Skeletal muscle satellite cell (primary cell): Measurements from ENCODE around the gene SPRED2.
A peak's percentile ranks its signal among the peaks of the same experiment; 100 is the strongest.
"Not testable (repeated sequence)": the region's sequence is repeated elsewhere in the genome, so short reads cannot be mapped to it uniquely, and the experiment has no call there.

Experiments
- H3K27me3 ChIP-seq: 2 replicates; pipeline ENCODE4 v1.7.0; 2013; ENCODE audit warnings: low read length; ENCODE audit not compliant: control insufficient read depth, insufficient read depth
- H3K36me3 ChIP-seq: 2 replicates; pipeline ENCODE4 v1.7.0; 2013; ENCODE audit warnings: mild to moderate bottlenecking, control low read depth, low read length; ENCODE audit not compliant: insufficient read depth
- H3K4me1 ChIP-seq: 2 replicates; pipeline ENCODE4 v1.7.0; 2013; ENCODE audit warnings: low read length; ENCODE audit not compliant: control insufficient read depth, insufficient read depth
- H3K4me2 ChIP-seq: 2 replicates; pipeline ENCODE4 v1.7.0; 2013; ENCODE audit warnings: mild to moderate bottlenecking, low read length
- H3K4me3 ChIP-seq: 2 replicates; pipeline ENCODE4 v1.7.0; 2013; ENCODE audit warnings: low read length
- H3K9ac ChIP-seq: 2 replicates; pipeline ENCODE4 v1.7.0; 2013; ENCODE audit warnings: mild to moderate bottlenecking, low read depth, low read length, moderate library complexity
- H3K9me3 ChIP-seq: replicated peaks from 2 replicates; pipeline ENCODE4 v1.7.0; 2013; ENCODE audit warnings: mild to moderate bottlenecking, control low read depth, low read length

Gene SPRED2

DNA sequence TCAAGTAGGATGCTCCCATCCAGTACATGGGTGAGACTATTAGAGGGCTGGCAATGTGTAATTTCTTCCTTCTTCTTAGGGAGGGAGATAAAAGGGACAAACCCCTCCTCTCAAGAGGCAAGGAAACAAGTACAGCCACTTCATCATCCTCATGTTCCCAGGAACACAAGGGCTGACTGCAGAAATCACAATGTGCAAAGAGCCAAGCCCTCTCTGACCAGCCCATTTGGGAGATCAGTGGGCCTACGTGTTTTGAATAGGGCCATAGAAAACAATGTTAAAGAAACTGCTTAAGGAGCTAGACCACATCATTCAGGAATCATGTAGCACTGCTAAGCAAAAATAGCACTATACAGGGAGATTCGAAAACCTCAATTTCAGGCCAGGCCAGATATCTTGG is 107.3 kb downstream of the SPRED2 start:
- no peak overlapping the region for H3K4me2 ChIP-seq
- no peaks in the 10 kb centered on the region for H3K9me3 ChIP-seq
- H3K36me3 ChIP-seq = peaks cover 20% of the 10 kb centered on the region
- H3K9ac ChIP-seq = no peak overlapping the region
- H3K4me3 ChIP-seq = no peak overlapping the region
- no peaks in the 10 kb centered on the region for H3K27me3 ChIP-seq
- peaks cover 12% of the 10 kb centered on the region for H3K4me1 ChIP-seq

DNA sequence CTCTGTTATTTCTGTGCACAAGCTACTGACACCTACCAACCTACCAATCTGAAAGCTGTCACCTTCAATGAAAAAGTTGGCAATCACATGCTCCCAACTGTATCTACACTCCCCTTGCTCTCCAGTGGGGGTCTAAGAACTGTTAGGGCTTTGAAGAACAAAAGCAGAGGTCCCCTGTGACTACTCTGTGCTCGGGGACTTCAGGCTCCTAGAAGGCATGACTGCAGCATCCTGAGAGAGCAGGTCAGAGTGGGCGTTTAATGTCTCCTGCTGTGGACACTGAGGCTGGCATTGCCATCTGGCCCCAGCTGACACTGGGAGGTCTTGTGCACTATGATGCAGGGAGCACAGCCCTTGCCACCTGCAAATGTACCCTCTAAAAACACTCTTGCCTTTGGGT is 111.5 kb downstream of the SPRED2 start:
- Histone ChIP-seq H3K27me3 (no peaks in the 10 kb centered on the region), H3K9ac (peak overlapping the region; percentile 65), H3K9me3 (no peaks in the 10 kb centered on the region), H3K4me2 (peak overlapping the region; percentile 53), H3K36me3 (peaks cover 15% of the 10 kb centered on the region), H3K4me1 (peaks cover 20% of the 10 kb centered on the region), H3K4me3 (peak overlapping the region; percentile 39)

DNA sequence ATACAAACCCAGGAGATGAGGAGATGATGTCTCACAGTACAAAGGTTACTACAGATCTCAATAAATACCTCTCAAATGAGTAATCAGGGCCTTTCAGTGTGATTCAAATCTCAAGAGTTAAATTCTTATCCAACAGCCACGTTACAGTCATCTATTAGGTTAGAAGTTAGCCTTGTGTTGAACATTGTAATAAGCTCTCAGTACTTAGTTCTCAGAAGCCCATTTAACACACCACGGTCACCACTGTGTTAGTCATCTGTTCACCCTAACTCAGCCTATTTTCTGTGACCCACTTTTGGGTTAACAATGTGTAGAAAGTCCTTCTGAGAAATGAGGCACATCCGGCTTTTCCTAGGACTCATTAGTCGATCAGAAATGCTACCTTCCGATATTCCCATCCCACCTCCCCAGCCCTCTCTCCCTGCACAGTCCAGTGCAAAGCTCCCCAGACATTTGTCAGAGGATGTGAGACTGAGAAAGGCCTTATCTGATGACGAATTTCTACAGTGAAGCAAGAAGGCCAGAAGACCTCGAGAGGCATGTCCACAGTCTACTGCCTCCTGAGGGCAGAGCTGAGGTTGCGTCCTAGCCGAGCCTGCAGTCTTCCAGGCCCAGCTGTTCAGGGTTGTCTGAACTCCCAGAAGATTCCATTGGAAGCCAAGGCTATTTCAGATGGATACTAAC is 112.2 kb downstream of the SPRED2 start:
- no peaks in the 10 kb centered on the region for H3K9me3 ChIP-seq
- H3K4me2 ChIP-seq = peak overlapping the region; percentile 53
- H3K4me3 ChIP-seq = peak overlapping the region; percentile 39
- H3K27me3 ChIP-seq = no peaks in the 10 kb centered on the region
- peak overlapping the region; percentile 65 for H3K9ac ChIP-seq
- peaks cover 15% of the 10 kb centered on the region for H3K36me3 ChIP-seq
- H3K4me1 ChIP-seq = peaks cover 20% of the 10 kb centered on the region

DNA sequence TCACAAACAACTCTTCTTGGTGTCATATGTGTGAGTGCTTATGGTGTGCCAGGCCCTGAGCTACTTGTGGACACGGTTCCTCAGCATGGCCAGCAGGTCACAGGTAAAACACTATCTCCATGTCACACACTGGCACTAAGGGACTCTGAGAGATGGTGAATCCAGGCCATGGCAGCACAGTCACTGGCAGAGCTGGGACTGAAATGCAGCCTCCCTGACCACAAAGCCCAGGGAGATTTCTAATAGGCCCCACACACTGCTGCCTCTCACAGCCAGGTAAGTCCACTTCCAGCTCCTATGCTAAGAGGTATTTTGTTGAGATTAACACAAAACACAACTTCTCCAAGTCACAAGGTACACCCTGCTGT is 112.7 kb downstream of the SPRED2 start:
- Histone ChIP-seq H3K4me3 (no peak overlapping the region), H3K4me2 (peak overlapping the region; percentile 49), H3K9ac (peak overlapping the region; percentile 41), H3K36me3 (peaks cover 14% of the 10 kb centered on the region), H3K4me1 (peaks cover 20% of the 10 kb centered on the region), H3K27me3 (no peaks in the 10 kb centered on the region), H3K9me3 (no peaks in the 10 kb centered on the region)

DNA sequence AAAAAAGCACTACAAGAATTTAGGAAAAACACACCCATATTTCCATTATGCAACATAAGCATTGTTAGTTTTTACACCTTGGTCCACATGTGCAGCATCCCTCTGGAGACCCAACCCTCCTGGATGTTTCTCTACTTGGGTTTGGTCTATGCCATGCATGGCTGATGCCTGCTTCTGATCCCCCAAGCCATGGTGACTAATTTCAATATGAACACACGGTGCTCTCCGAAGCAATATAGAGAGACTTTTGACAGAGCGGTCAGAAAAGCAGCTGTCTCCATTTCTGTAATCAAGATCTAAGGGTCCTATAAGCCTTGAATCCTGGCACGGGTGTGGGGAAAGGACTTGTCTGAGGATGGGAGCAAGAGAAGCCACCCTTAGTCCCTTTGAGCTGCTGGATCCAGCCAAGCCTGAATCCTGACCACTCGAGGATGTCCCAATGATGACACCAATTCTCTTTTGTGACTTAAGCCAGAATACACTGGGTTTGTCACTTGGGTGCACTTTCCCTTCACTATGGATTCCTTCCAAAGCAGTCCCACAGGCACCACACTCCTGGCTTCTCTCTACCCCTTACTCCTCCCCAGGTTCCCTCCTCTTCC is 113.2 kb downstream of the SPRED2 start:
- peak overlapping the region; percentile 49 for H3K4me2 ChIP-seq
- peaks cover 20% of the 10 kb centered on the region for H3K4me1 ChIP-seq
- H3K9me3 ChIP-seq = no peaks in the 10 kb centered on the region
- H3K9ac ChIP-seq = peak overlapping the region; percentile 41
- no peak overlapping the region for H3K4me3 ChIP-seq
- H3K36me3 ChIP-seq = peaks cover 14% of the 10 kb centered on the region
- no peaks in the 10 kb centered on the region for H3K27me3 ChIP-seq

DNA sequence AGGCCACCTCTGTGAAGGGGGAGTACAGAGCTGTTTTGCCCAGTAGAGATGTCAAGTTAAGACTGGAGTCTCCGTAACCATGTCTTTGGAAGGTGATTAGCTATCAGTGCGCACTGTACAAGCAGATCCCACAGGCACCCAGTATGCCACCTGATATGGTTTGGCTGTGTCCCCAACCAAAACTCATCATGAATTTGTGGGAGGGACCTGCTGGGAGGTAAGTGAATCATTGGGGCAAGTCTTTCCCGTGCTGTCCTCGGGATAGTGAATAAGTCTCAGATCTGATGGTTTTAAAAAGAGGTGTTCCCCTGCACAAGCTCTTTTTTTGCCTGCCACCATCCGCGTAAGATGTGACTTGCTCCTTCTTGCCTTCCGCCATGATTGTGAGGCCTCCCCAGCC is 114.6 kb downstream of the SPRED2 start:
- no peak overlapping the region for H3K4me3 ChIP-seq
- H3K9me3 ChIP-seq = no peaks in the 10 kb centered on the region
- peaks cover 20% of the 10 kb centered on the region for H3K4me1 ChIP-seq
- no peak overlapping the region for H3K4me2 ChIP-seq
- H3K27me3 ChIP-seq = no peaks in the 10 kb centered on the region
- no peak overlapping the region for H3K9ac ChIP-seq
- H3K36me3 ChIP-seq = peaks cover 27% of the 10 kb centered on the region

DNA sequence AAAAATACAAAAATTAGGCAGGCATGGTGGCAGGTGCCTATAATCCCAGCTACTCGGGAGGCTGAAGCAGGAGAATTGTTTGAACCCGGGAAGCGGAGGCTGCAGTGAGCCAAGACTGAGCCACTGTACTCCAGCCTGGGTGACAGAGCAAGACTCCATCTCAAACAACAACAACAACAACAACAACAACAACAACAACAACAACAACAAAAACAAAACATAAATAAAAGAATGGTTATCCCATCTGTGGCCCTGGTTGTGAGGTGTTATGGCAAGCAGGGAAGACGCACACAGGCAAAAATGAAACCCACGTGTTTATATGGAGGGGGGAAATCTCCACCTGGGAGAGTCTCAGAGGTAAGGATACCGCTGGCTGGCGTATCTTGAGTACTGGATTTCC is 115.0 kb downstream of the SPRED2 start:
- Histone ChIP-seq H3K36me3 (peaks cover 32% of the 10 kb centered on the region), H3K4me1 (peaks cover 20% of the 10 kb centered on the region)
- not testable (repeated sequence) for H3K4me3 ChIP-seq, H3K9ac ChIP-seq, H3K4me2 ChIP-seq, H3K27me3 ChIP-seq, H3K9me3 ChIP-seq

DNA sequence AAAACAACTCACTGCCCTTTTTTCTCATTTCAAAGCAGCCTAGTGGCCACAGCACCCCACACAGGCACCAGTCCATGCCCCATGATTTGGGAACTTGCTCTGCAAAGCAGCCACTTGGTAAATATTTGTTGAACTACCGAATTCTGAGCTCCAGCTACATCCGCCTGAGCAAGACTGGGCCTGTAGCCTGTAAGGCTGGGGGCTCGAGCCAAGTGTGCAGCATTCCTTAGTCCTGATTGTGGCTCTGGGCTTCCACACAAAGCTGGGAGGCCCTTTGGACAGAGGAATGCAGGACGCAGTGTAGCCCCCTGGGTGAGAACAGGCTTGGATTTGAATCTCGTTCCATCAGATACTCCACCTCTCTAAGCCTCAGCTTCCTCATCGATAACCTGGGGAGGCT is 116.3 kb downstream of the SPRED2 start:
- H3K9ac ChIP-seq = no peak overlapping the region
- peaks cover 19% of the 10 kb centered on the region for H3K4me1 ChIP-seq
- no peak overlapping the region for H3K4me2 ChIP-seq
- H3K4me3 ChIP-seq = no peak overlapping the region
- no peaks in the 10 kb centered on the region for H3K27me3 ChIP-seq
- no peaks in the 10 kb centered on the region for H3K9me3 ChIP-seq
- H3K36me3 ChIP-seq = peaks cover 44% of the 10 kb centered on the region

DNA sequence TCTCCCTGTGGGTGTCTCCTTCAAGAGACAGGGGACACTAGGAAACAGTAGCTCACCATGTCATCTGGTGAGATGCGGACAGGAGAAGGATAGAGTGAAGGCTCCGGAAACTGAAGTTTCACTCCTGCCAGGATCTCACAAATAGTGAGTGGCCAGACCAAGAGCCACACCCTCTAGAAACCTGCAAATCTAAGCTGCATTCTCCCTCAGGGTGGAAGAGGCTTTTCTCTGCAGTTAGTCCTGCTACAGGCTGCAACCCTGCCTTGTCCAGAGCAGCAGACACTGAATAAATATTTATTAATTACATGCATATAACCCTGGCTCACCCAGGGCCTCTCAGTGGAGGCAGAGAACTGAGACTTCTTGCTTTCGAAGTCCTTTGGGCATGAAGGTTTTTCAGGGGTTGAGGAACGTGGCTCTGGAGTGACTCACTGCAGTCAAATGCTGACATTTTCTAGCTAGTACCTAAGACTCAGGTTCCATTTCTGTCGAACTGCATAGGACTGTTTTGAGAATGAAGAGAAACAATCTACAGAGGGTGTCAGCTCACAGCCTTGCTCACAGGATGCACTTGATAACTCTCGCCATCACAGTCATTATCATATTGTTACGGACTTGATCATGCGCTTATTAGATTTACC is 117.5 kb downstream of the SPRED2 start:
- no peak overlapping the region for H3K4me3 ChIP-seq
- no peaks in the 10 kb centered on the region for H3K9me3 ChIP-seq
- H3K4me1 ChIP-seq = peaks cover 10% of the 10 kb centered on the region
- no peaks in the 10 kb centered on the region for H3K27me3 ChIP-seq
- no peak overlapping the region for H3K4me2 ChIP-seq
- peaks cover 48% of the 10 kb centered on the region for H3K36me3 ChIP-seq
- no peak overlapping the region for H3K9ac ChIP-seq

DNA sequence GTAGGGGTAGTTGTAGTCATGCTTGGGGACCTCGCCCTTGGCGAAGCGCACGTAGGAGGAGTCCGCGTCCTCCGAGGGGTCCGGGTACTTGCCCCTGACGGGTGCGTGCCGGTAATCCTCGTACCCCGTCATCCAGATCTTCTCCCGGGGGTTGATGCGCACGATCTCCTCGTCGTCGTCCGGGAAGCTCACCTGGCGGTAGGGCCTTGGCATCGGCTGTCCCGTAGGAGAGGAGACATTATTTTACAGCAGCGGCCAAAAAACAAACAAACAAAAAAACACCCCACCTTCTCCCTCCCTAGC is 118.5 kb downstream of the SPRED2 start:
- peaks cover 3% of the 10 kb centered on the region for H3K4me1 ChIP-seq
- no peak overlapping the region for H3K4me2 ChIP-seq
- H3K36me3 ChIP-seq = peaks cover 52% of the 10 kb centered on the region

DNA sequence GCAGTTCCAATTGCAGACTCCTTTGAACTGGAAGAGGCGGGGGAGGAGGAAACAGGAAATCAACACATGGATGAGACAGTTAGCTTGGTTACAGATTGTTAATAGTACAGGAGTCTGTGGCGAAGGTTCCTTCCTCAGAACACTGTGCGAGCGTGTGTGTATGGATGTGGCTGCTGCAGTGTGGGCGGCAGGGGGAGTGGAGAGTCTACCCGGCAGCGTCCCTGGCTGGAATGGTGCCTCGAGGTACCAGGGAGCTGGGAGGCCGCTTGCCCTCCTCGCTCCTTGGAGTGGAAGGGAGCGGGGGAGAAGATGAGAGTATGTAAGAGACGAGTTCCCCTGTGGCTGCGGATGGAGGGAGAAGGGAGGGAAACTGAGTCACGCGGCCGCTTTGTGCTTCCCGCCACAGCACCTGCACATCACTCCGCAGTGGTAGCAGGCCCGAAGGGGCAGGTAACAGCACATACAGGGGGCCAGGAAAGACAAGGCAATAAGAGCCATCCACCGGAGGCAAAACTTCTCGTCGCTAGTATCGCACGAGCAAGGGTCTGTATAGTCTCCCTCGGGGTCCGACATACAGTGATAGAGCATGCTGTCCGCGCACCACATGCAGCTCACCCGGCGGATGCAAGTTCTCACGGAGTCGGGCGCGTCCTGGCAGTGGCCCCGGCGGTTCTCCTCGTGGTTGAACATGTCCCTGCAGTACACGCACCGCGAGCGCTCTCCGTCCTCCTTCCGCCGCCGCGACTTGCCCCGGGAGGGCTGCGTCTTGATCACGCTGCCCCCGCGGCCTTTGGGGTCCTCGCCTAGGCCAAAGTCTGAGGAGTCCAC is 119.1 kb downstream of the SPRED2 start:
- Histone ChIP-seq H3K4me3 (no peak overlapping the region), H3K4me2 (no peak overlapping the region), H3K27me3 (no peaks in the 10 kb centered on the region), H3K4me1 (peaks cover 3% of the 10 kb centered on the region), H3K9ac (no peak overlapping the region), H3K9me3 (no peaks in the 10 kb centered on the region), H3K36me3 (peaks cover 54% of the 10 kb centered on the region)

More for the DNA sequence above, 118.5 kb downstream of the SPRED2 start:
- H3K9me3 ChIP-seq = no peaks in the 10 kb centered on the region
- H3K27me3 ChIP-seq = no peaks in the 10 kb centered on the region
- H3K9ac ChIP-seq = no peak overlapping the region
- H3K4me3 ChIP-seq = no peak overlapping the region
